ENCODE data around the gene APC2.
"Not testable (repeated sequence)": the region's sequence is repeated elsewhere in the genome, so short reads cannot be mapped to it uniquely, and the experiment has no call there.

The APC2 gene

GRCh38 chr19:1434040-1434366, 15.9 kb upstream of the APC2 start:
- Mint-ChIP-seq H3K36me3 (peaks cover 3% of the 10 kb centered on the region), H3K27ac (no peak overlapping the region), H3K9me3 (no peaks in the 10 kb centered on the region), H3K27me3 (no peaks in the 10 kb centered on the region), H3K4me3 (no peak overlapping the region), H3K4me1 (peaks cover 7% of the 10 kb centered on the region)

DNA sequence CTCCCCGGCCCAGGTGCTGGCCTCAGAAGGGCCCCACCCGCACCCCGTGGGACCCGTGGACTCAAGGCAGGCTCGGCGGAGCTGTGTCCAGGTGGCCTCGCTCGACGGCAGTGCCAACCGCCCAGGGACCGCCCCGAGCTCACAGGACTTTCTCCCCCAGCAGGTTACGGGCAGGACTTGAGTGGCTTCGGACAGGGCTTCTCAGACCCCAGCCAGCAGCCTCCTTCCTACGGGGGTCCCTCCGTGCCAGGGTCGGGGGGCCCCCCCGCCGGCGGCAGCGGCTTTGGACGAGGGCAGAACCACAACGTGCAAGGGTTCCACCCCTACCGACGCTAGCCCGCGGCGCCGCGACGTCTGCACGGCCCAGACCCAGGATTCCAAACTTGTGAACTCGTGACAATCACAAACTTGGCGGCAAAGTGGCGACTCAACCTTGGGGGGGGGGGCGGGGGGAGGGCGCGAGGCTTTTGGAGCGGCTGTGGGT, 15.3 kb upstream of the APC2 start:
- no peak overlapping the region for H3K4me3 Mint-ChIP-seq
- H3K27ac Mint-ChIP-seq, result no peak overlapping the region
- peaks cover 7% of the 10 kb centered on the region for H3K4me1 Mint-ChIP-seq
- H3K36me3 Mint-ChIP-seq, result peaks cover 5% of the 10 kb centered on the region
- H3K27me3 Mint-ChIP-seq, result no peaks in the 10 kb centered on the region
- no peaks in the 10 kb centered on the region for H3K9me3 Mint-ChIP-seq

DNA sequence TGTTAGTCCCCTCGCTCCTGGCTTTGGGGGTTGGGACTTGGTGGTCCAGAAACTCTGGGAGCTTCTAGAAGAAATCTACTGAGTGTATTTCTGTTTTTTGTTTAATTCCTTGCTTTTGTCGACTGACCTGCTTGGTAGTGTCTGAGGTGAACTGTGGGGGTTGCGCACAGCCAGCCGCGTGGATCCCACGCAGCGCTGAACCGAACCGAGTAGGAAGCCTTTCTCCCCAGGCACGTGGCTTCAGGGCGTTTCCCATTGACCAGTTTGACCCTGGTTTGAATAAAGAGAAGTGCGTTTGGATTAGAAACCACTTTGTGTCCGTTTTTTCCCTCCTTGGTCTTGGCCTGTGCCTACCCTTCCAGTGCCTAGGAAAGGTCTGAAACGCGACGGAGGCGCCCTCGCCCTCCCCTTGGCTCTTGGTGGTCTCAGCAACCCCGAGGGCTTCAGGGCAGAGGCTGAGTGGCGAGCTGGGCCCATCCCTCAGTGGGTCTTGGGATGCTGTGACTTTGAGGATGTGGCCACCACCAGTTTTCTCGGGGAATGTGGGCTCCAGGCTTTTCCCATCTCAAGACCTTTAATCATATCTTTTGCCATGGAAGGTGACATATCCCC, 14.4 kb upstream of the APC2 start:
- Mint-ChIP-seq H3K9me3 (no peaks in the 10 kb centered on the region), H3K4me3 (no peak overlapping the region), H3K27ac (no peak overlapping the region), H3K27me3 (no peaks in the 10 kb centered on the region), H3K4me1 (peaks cover 11% of the 10 kb centered on the region), H3K36me3 (peaks cover 8% of the 10 kb centered on the region)

DNA sequence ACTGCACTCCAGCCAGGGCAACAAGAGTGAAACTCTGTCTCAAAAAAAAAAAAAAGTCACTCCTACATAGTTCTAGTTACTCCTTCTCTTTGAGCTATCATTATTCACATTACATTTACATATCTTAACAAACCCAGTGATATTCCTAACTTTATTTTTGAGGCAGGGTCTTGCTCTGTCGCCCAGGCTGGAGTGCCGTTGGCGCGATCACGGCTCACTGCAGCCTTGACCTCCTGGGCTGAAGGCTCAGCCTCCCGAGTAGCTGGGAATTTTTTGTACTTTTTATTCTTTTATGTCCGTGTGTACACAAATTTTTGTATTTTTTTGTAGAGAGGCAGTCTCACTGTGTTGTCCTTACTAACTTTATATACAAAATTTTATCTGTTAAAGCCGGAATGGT, 12.3 kb upstream of the APC2 start:
- no peaks in the 10 kb centered on the region for H3K9me3 Mint-ChIP-seq
- H3K4me3 Mint-ChIP-seq, result peak overlapping the region; percentile 1
- no peaks in the 10 kb centered on the region for H3K27me3 Mint-ChIP-seq
- peaks cover 17% of the 10 kb centered on the region for H3K36me3 Mint-ChIP-seq
- H3K4me1 Mint-ChIP-seq, result peaks cover 17% of the 10 kb centered on the region
- no peak overlapping the region for H3K27ac Mint-ChIP-seq

- H3K4me3 Mint-ChIP-seq, result peak within 1 kb of the TSS; percentile 97
- H3K27ac Mint-ChIP-seq, result peak within 1 kb of the TSS; percentile 100
- peaks cover 17% of the 10 kb centered on the region for H3K4me1 Mint-ChIP-seq
- H3K27me3 Mint-ChIP-seq, result no peaks in the 10 kb centered on the region
- peaks cover 17% of the 10 kb centered on the region for H3K36me3 Mint-ChIP-seq
- H3K9me3 Mint-ChIP-seq, result no peaks in the 10 kb centered on the region
These were observed 11.6 kb upstream of the APC2 start, which contains the start of gene RPS15 for GRCh38 chr19:1438035-1438932. Gene RPS15, plus strand, starts transcription at chr19:1438396. Its CDS starts 30 bp downstream, at chr19:1438426.

DNA sequence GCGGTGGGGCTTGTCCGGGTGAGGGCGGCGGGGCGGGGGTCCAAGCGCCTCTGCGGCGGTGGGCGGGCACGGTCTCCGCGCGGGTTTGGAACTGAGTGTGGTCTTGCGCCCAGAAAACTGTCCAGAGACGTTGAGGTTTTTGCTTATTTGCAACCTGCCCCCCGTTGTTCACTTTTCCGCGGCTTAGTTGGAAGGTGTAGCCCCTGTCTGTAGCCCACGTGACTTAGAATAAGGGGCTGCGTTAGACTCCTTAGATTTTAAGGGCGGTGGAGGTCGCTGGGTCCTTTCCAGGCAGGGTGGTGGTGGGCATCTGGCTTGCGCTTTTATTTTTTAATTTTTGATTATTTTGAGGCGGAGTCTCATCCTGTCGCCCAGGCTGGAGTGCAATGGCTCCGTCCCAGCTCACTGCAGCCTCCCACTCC, 11.0 kb upstream of the APC2 start:
- H3K27ac Mint-ChIP-seq, result peak overlapping the region; percentile 87
- H3K4me3 Mint-ChIP-seq, result peak overlapping the region; percentile 97
- no peaks in the 10 kb centered on the region for H3K9me3 Mint-ChIP-seq
- H3K4me1 Mint-ChIP-seq, result peaks cover 17% of the 10 kb centered on the region
- H3K27me3 Mint-ChIP-seq, result no peaks in the 10 kb centered on the region
- H3K36me3 Mint-ChIP-seq, result peaks cover 17% of the 10 kb centered on the region

GRCh38 chr19:1439525-1440417, 10.2 kb upstream of the APC2 start:
- not testable (repeated sequence) for H3K27me3 Mint-ChIP-seq, H3K9me3 Mint-ChIP-seq
- H3K27ac Mint-ChIP-seq, result peak overlapping the region; percentile 87
- H3K36me3 Mint-ChIP-seq, result peaks cover 17% of the 10 kb centered on the region
- H3K4me3 Mint-ChIP-seq, result peak overlapping the region; percentile 97
- peaks cover 17% of the 10 kb centered on the region for H3K4me1 Mint-ChIP-seq

DNA sequence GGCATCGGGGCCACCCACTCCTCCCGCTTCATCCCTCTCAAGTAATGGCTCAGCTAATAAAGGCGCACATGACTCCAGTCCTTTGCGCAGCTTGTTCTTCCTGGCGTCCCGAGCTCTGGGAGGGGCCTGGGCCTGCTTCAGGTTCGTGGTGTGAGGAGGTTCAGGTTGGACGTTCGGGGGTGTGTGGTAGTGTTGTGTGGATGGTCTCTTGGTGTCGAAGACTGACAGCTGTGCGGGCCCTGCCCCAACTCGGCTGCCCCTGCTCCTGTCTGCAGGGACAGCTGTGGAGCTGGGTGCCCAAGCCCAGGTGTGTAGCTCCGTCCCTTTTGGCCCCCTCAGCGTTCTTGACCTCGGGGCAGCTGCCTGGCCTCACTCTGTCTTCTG, 9.5 kb upstream of the APC2 start:
- H3K36me3 Mint-ChIP-seq, result peaks cover 17% of the 10 kb centered on the region

GRCh38 chr19:1441022-1441426, 8.9 kb upstream of the APC2 start:
- Mint-ChIP-seq H3K27ac (peak overlapping the region; percentile 79), H3K4me1 (peaks cover 17% of the 10 kb centered on the region), H3K27me3 (no peaks in the 10 kb centered on the region), H3K4me3 (peak overlapping the region; percentile 97), H3K9me3 (no peaks in the 10 kb centered on the region), H3K36me3 (peaks cover 17% of the 10 kb centered on the region)

More for the DNA sequence above, 9.5 kb upstream of the APC2 start:
- Mint-ChIP-seq H3K9me3 (no peaks in the 10 kb centered on the region), H3K27ac (peak overlapping the region; percentile 59), H3K27me3 (no peaks in the 10 kb centered on the region), H3K4me3 (peak overlapping the region; percentile 97), H3K4me1 (peaks cover 17% of the 10 kb centered on the region)

DNA sequence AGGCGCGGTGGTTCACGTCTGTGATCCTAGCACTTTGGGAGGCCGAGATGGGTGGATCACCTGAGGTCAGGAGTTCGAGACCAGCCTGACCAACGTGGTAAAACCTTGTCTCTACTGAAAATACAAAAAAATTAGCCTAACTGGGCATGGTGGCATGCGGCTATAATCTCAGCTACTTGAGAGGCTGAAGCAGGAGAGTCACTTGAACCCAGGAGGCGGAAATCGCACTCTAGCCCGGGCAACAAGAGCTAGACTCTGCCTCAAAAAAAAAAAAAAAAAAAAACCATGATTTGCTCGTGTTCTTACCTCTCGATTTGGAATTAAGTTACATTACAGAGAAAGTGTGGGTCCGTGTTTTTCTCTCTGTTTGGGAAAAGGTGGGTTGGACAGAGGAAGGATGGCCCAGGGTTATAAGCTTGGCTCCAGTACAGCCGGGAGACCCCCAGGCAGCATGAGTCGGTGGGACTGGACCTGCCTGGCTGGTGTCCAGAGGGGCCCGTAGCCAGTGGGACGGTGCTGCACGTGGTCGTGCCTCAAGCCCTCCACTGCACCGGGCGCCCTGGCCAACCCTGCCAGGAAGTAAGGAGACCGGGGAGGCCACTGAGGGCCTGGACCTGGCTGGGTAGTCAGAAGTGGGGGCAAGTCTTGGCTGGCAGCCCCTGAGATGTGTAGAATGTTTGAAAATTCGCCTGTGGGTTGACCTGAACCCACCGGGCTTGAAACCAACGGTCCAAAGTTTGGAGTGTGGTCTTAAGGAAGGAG, 8.1 kb upstream of the APC2 start:
- peaks cover 17% of the 10 kb centered on the region for H3K36me3 Mint-ChIP-seq
- peaks cover 17% of the 10 kb centered on the region for H3K4me1 Mint-ChIP-seq
- H3K27ac Mint-ChIP-seq, result peak overlapping the region; percentile 79

DNA sequence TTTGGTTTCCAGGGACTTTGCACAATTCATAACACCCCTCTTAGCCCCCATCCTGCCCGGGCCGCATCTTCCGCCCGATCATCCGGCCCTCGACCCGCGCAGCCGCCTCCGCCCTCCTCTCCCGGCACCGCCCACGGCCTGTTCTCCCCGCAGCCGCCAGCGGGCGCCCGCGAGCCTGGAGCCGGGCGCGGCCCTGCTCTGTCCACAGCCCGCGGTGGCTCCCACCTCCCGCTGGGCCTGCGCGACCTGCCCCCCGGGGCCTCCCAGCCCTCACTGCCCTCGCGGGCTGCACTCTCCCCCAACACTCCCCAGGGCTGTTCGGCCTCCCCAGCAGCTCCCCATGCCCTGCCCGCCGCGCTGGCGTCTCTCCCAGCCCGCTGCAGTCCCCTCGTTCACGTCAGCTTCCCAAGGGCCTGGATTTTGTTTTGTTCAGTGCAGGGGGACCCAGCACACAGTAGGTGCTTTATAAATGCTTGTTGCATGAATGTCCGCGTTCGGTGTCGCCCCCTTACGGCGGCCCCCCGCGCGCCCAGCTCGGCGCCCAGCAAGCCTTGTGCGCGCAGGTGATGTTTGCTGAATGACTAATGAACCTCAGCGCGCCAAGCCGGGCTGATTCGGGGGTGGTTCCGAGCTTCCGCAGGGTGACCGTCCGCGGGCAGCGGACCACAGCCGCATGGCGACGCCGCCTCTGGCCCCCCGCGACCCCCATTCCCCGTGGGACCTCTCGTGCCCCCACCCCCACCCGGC, 4.6 kb upstream of the APC2 start:
- Mint-ChIP-seq H3K36me3 (peaks cover 11% of the 10 kb centered on the region), H3K4me3 (peak overlapping the region; percentile 67), H3K27me3 (peaks cover 20% of the 10 kb centered on the region), H3K9me3 (no peaks in the 10 kb centered on the region), H3K27ac (peak overlapping the region; percentile 62), H3K4me1 (peaks cover 14% of the 10 kb centered on the region)

More for the DNA sequence above, 8.1 kb upstream of the APC2 start:
- Mint-ChIP-seq H3K9me3 (no peaks in the 10 kb centered on the region), H3K4me3 (peak overlapping the region; percentile 97), H3K27me3 (no peaks in the 10 kb centered on the region)

GRCh38 chr19:1445932-1446712, 3.8 kb upstream of the APC2 start:
- H3K4me1 Mint-ChIP-seq, result peaks cover 12% of the 10 kb centered on the region
- H3K27ac Mint-ChIP-seq, result no peak overlapping the region
- H3K36me3 Mint-ChIP-seq, result peaks cover 7% of the 10 kb centered on the region
- H3K27me3 Mint-ChIP-seq, result peaks cover 28% of the 10 kb centered on the region
- H3K9me3 Mint-ChIP-seq, result no peaks in the 10 kb centered on the region
- no peak overlapping the region for H3K4me3 Mint-ChIP-seq

DNA sequence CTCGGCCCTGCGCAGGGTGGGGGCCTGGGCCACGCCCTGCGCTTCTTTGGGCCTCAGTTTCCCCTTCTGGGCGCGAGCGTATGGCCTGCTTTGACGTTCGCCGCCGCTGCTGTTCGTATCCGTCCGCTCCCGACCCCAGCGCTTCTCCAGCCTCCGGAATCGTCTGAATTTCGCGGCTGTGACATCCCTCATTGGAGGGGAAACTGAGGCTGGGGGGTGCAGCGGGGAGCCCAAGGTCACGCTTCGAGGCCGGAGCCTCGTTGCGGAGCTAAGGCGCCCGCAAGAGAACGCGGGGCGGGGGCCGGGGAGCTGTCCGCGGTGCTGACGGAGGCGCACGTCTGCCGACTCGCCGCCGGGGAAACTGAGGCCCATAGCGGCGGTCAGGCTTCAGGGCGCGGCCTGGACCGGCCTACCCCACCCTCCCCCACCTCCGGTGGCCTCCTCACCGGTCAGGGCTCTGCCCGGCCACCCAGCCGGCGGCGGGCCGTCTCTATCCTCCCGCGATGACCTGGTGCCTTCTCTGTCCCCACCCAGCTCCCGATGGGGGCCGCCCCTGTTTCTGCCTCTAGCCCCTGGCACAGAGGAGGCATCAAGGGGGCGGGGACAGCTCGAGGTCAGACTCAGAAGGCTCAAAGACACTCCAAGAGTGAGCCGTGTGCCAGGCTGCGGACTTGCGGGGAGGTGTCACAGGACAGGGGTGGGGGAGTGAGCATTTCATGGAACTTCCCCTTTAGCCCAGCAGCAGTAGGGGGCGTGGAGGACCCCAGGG, 3.0 kb upstream of the APC2 start:
- H3K36me3 Mint-ChIP-seq, result peaks cover 3% of the 10 kb centered on the region
- no peak overlapping the region for H3K4me3 Mint-ChIP-seq

More for the DNA sequence above, 3.0 kb upstream of the APC2 start:
- H3K4me1 Mint-ChIP-seq, result peaks cover 12% of the 10 kb centered on the region
- no peak overlapping the region for H3K27ac Mint-ChIP-seq
- no peaks in the 10 kb centered on the region for H3K9me3 Mint-ChIP-seq
- peaks cover 28% of the 10 kb centered on the region for H3K27me3 Mint-ChIP-seq

All from activated naive CD4-positive, alpha-beta T cell treated with anti-CD3 and anti-CD28 coated beads, Interleukin-2, amount 50 U/mL, for 24 hours (primary cell).